ENCODE results near the gene ABCA13.

Gene ABCA13

DNA sequence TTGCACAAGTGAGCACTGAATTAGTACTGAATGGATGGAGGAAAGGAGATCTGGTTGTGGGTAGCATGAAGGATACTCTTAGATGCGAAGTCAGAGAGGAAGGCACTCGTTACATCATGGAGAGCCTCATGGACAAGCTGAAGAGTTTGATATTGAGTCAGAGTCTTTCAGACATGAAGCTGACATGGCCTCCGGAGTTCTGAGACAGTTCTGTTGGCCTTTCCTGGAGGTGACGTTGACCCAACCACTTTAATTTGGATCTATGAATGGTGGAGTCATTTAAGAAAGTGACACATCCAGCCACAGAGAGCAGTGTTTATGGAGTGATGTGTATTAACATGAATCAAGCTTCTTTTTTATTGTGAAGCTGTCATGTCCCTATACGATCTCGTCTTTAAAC, 466.8 kb downstream of the ABCA13 start:
- Histone ChIP-seq H3K9me3 (ENCODE audit: insufficient read depth, low read depth, low read length) (no peaks in the 10 kb centered on the region), H3K9ac (ENCODE audit: low read depth, low read length) (no peak overlapping the region), H3K36me3 (ENCODE audit: insufficient read depth, low read length) (no peaks in the 10 kb centered on the region), H3K27ac (ENCODE audit: low read depth, low read length) (no peak overlapping the region), H3K4me3 (ENCODE audit: low read length) (no peak overlapping the region), H3K27me3 (ENCODE audit: insufficient read depth, low read length) (no peaks in the 10 kb centered on the region), H3K4me1 (ENCODE audit: insufficient read depth, low read length) (peaks cover 2% of the 10 kb centered on the region; the same call in 1 of the 2 replicates)
- WGBS: 94% methylated on average over 6 of the region's 6 CpGs

DNA sequence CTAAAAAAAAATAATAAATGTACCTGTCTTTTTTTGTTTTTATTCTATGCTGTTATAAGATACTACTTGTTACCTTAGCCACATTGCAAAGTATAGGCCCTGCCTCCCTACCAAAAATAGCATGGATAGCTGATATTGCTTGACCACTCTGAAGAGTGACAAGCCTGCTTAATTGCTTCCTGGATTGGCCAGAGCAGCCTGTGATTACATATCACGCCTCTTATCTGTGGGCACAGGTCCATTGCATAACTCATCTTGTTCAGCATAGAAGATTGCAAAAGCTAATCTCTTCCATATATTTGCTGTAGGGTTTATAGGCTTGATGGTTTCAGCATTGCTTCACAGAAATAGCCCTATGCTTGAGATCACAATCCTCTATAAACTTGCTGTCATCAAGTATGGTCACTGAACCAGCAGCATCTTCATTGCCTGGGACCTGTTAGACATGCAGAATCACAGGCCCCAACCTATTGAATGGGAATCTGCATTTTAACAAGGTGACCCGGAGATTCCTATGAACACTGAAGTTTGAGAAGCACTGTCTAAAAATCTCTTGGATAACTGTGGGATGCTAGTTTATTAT, 472.3 kb downstream of the ABCA13 start:
- H3K36me3 ChIP-seq (ENCODE audit: insufficient read depth, low read length): no peaks in the 10 kb centered on the region
- H3K27me3 ChIP-seq (ENCODE audit: insufficient read depth, low read length): no peaks in the 10 kb centered on the region
- peaks cover 4% of the 10 kb centered on the region; the same call in 1 of the 2 replicates for H3K4me1 ChIP-seq (ENCODE audit: insufficient read depth, low read length)
- no peak overlapping the region for H3K27ac ChIP-seq (ENCODE audit: low read depth, low read length)
- no peaks in the 10 kb centered on the region for H3K9me3 ChIP-seq (ENCODE audit: insufficient read depth, low read depth, low read length)
- WGBS: 100% methylated on average over 2 of the region's 2 CpGs
- no peak overlapping the region for H3K4me3 ChIP-seq (ENCODE audit: low read length)
- no peak overlapping the region for H3K9ac ChIP-seq (ENCODE audit: low read depth, low read length)

DNA sequence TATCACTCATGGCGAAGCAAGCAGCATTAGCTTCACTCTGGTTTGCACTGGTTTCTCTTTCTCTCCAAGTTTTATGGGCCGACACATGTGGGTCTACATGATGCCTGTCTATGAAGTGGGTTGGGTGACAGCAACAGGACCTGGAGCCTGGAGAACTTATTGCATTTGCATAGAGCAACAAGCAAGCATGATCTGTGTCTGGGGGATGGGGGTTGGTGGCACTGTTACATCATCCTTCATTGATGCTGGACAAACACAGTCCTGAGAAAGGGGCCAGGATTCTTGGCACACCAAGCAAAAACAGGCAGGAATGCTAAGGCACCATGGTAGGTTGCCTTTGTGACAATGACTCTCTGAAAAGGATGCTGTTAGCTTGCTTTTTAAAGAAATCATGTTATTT, 486.9 kb downstream of the ABCA13 start:
- no peaks in the 10 kb centered on the region for H3K4me1 ChIP-seq (ENCODE audit: insufficient read depth, low read length)
- H3K27me3 ChIP-seq (ENCODE audit: insufficient read depth, low read length): no peaks in the 10 kb centered on the region
- WGBS: 93% methylated on average over 2 of the region's 2 CpGs
- H3K4me3 ChIP-seq (ENCODE audit: low read length): no peak overlapping the region
- H3K9me3 ChIP-seq (ENCODE audit: insufficient read depth, low read depth, low read length): no peaks in the 10 kb centered on the region
- no peak overlapping the region for H3K27ac ChIP-seq (ENCODE audit: low read depth, low read length)
- H3K36me3 ChIP-seq (ENCODE audit: insufficient read depth, low read length): no peaks in the 10 kb centered on the region
- no peak overlapping the region for H3K9ac ChIP-seq (ENCODE audit: low read depth, low read length)

DNA sequence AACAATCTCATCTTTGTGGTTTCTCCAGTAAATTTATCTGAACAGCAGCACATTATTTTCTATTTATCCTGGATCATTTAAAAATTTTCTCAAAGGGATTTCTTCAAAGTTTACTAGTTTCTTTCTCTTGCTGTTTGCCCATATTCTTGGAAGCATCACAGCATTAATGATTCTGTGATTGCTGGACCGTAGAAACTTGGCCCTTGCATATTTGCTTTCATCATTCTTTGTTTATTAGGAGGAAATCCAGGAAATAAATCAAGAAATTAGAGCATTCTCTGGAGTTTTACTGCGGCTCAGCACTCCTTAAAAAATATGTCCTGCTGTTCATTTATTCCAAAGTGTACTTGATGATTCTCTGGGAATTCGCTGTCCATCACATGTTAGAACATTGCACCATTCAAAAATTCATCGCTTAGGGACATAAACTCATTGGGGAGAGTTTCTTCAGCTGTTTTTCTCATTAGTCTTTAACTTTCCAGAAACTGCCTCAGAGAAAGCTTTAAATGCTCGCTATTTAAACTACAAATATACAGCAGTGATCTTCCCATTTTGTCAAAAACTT, 489.1 kb downstream of the ABCA13 start:
- WGBS: 97% methylated on average over 4 of the region's 5 CpGs

DNA sequence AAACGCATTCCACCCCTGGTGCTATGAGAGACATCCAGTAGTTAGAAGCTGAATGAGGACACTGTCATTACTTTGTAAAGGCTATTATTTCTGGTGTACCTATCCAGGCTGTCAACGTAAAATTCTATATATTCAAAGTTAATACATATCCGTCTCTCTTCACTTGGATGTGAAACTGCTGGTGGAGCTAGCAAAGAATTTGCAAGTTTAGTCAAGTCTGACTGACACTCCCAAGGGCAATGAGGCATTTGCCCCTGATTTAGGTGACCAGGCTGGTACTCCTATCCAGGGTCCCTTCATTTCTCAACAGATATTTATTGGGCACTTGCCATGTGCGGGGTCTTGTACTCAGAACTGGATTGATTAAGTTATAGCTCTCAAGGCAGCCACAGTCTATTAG, 493.0 kb downstream of the ABCA13 start:
- no peaks in the 10 kb centered on the region for H3K4me1 ChIP-seq (ENCODE audit: insufficient read depth, low read length)
- H3K27ac ChIP-seq (ENCODE audit: low read depth, low read length): no peak overlapping the region
- H3K9me3 ChIP-seq (ENCODE audit: insufficient read depth, low read depth, low read length): no peaks in the 10 kb centered on the region
- no peak overlapping the region for H3K9ac ChIP-seq (ENCODE audit: low read depth, low read length)
- H3K4me3 ChIP-seq (ENCODE audit: low read length): no peak overlapping the region
- no peaks in the 10 kb centered on the region for H3K36me3 ChIP-seq (ENCODE audit: insufficient read depth, low read length)
- WGBS: 100% methylated on average over 4 of the region's 4 CpGs
- H3K27me3 ChIP-seq (ENCODE audit: insufficient read depth, low read length): no peaks in the 10 kb centered on the region

More for the DNA sequence above, 489.1 kb downstream of the ABCA13 start:
- Histone ChIP-seq H3K4me3 (ENCODE audit: low read length) (no peak overlapping the region), H3K36me3 (ENCODE audit: insufficient read depth, low read length) (no peaks in the 10 kb centered on the region), H3K4me1 (ENCODE audit: insufficient read depth, low read length) (no peaks in the 10 kb centered on the region), H3K9ac (ENCODE audit: low read depth, low read length) (no peak overlapping the region), H3K9me3 (ENCODE audit: insufficient read depth, low read depth, low read length) (no peaks in the 10 kb centered on the region), H3K27ac (ENCODE audit: low read depth, low read length) (no peak overlapping the region), H3K27me3 (ENCODE audit: insufficient read depth, low read length) (no peaks in the 10 kb centered on the region)

DNA sequence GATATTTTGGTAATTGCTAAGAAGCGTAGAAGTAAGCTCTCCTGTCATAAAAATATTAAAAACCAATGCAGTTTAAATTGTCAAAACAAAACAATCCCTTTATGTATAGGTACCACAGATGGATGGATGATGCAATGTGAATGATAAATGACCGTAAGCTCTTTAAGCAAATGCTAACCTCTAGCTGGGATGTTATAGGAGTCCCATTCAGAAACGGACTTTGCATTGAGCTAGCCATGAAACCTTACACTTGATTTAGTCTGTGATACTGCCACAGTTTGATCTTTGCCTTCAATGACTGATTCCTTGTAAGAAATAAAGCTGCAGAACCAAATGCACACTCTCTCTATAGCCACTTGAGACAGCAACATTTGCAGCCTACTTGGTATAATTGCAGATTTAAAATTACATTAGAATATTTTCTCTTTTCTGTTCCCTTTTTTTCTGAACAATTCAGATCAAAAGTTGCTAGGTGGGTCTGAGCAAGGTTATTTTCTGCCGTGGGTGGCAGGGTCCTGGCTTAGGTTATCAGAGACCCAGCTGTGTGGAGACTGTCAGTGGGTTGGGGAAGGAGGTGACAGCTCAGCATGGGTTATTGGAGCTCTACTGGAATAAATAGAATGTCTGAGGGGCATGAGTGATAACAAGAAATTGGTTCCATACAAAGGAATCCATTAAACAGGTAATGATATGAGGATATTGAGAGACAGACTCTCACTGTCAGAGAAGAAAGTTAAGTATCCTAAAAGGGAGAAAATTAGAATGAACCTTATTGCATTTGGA, 494.3 kb downstream of the ABCA13 start:
- no peaks in the 10 kb centered on the region for H3K4me1 ChIP-seq (ENCODE audit: insufficient read depth, low read length)
- no peaks in the 10 kb centered on the region for H3K36me3 ChIP-seq (ENCODE audit: insufficient read depth, low read length)
- no peaks in the 10 kb centered on the region for H3K9me3 ChIP-seq (ENCODE audit: insufficient read depth, low read depth, low read length)

DNA sequence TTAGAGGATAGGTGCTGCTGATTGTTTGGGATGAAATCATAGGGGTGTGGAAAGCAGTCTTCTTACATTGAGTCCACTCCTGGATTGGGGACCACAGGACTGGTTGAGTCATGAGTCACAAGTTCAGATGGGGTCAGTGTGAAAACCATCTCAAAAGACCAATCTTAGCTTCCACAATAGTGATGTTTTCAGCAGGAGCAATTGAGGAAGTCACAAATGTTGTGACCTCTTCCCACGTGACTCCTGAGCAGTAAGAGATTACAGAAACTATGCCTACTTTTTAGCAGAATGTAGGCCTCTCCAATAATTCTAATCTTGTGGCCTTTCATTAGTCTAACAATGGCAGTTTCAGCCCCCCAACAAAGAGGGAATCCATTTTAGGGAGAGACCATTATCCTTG, 496.1 kb downstream of the ABCA13 start:
- H3K9ac ChIP-seq (ENCODE audit: low read depth, low read length): no peak overlapping the region
- no peaks in the 10 kb centered on the region for H3K27me3 ChIP-seq (ENCODE audit: insufficient read depth, low read length)
- H3K9me3 ChIP-seq (ENCODE audit: insufficient read depth, low read depth, low read length): no peaks in the 10 kb centered on the region
- H3K36me3 ChIP-seq (ENCODE audit: insufficient read depth, low read length): no peaks in the 10 kb centered on the region
- WGBS: 92% methylated on average over 1 of the region's 1 CpG
- H3K4me3 ChIP-seq (ENCODE audit: low read length): no peak overlapping the region
- no peaks in the 10 kb centered on the region for H3K4me1 ChIP-seq (ENCODE audit: insufficient read depth, low read length)
- no peak overlapping the region for H3K27ac ChIP-seq (ENCODE audit: low read depth, low read length)

More for the DNA sequence above, 494.3 kb downstream of the ABCA13 start:
- Histone ChIP-seq H3K4me3 (ENCODE audit: low read length) (no peak overlapping the region), H3K9ac (ENCODE audit: low read depth, low read length) (no peak overlapping the region), H3K27me3 (ENCODE audit: insufficient read depth, low read length) (no peaks in the 10 kb centered on the region), H3K27ac (ENCODE audit: low read depth, low read length) (no peak overlapping the region)
- WGBS: 87% methylated on average over 3 of the region's 4 CpGs

DNA sequence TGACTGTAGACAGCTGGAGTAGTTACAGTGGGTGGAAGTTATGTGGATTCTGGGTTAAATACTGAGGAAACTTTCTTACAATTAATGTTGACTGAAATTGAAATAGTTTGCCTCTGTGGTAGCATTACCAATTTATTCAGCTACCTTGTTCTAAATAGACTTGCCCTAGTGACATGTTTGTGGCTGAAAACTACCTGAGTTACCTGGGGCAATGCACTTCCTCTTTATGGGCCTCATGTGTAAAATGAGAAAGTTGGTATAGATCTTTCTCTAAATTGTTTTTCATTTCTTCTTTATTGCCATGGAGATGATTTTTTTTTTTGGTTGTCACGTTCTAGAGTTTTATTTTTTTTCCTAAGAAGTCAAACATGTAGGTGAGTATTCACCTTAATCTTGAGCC, 500.4 kb downstream of the ABCA13 start:
- Histone ChIP-seq H3K9me3 (ENCODE audit: insufficient read depth, low read depth, low read length) (no peaks in the 10 kb centered on the region), H3K4me1 (ENCODE audit: insufficient read depth, low read length) (no peaks in the 10 kb centered on the region), H3K27me3 (ENCODE audit: insufficient read depth, low read length) (no peaks in the 10 kb centered on the region), H3K36me3 (ENCODE audit: insufficient read depth, low read length) (no peaks in the 10 kb centered on the region), H3K9ac (ENCODE audit: low read depth, low read length) (no peak overlapping the region), H3K4me3 (ENCODE audit: low read length) (no peak overlapping the region), H3K27ac (ENCODE audit: low read depth, low read length) (no peak overlapping the region)
- no CpG with 5 or more reads among the region's 1 CpG for WGBS

DNA sequence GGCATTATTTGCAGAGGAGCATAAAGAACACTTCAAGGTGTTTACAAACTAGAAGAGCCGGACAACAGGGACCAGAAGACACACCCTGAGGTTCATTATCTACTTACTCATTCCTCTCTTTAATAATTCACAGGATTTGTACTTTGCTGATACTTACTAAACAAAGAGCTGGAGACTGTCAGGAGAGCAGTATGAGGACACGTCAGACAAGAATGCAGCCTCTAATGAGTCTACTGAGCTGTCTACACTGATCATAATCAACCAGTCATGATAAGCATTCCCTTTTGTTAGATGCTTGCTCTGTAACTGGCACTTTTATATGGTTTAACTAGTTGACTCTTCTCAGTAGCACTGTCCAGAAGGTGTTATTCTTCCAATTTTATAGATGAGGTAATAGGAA, 509.7 kb downstream of the ABCA13 start:
- Histone ChIP-seq H3K4me3 (ENCODE audit: low read length) (no peak overlapping the region), H3K27me3 (ENCODE audit: insufficient read depth, low read length) (no peaks in the 10 kb centered on the region), H3K4me1 (ENCODE audit: insufficient read depth, low read length) (no peaks in the 10 kb centered on the region), H3K9me3 (ENCODE audit: insufficient read depth, low read depth, low read length) (peaks cover 14% of the 10 kb centered on the region), H3K36me3 (ENCODE audit: insufficient read depth, low read length) (no peaks in the 10 kb centered on the region), H3K9ac (ENCODE audit: low read depth, low read length) (no peak overlapping the region), H3K27ac (ENCODE audit: low read depth, low read length) (no peak overlapping the region)
- WGBS: 93% methylated on average over 2 of the region's 2 CpGs

DNA sequence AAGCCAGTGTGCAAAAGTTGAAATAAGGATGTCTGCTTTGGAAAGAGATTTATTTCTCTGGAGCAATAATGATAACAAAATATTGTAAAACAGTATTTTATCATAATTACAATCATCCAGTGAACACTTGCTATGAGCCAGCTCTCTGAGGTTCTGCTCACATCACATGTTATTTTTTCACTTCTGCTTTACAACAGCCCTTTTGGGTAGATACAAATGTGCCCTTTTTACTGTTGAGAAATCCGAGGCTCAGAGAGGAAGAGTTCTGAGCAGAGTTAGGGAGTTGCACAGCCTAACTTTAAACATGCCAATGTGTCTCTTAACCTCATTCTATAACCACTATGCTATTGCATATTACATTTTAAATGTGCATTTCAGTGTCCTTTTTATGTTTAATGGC, 520.5 kb downstream of the ABCA13 start:
- Histone ChIP-seq H3K27me3 (ENCODE audit: insufficient read depth, low read length) (no peaks in the 10 kb centered on the region), H3K27ac (ENCODE audit: low read depth, low read length) (no peak overlapping the region), H3K4me1 (ENCODE audit: insufficient read depth, low read length) (no peaks in the 10 kb centered on the region), H3K36me3 (ENCODE audit: insufficient read depth, low read length) (no peaks in the 10 kb centered on the region), H3K9ac (ENCODE audit: low read depth, low read length) (no peak overlapping the region), H3K9me3 (ENCODE audit: insufficient read depth, low read depth, low read length) (no peaks in the 10 kb centered on the region), H3K4me3 (ENCODE audit: low read length) (no peak overlapping the region)
- 92% methylated on average over 1 of the region's 1 CpG for WGBS
